ENCODE data around the gene NAV2. TPM values are rescaled to one million over a fixed set of nuclear protein-coding genes. Genes with fewer than 3 reads are reported as not detected.

NAV2 gene
- total RNA-seq, 1 donor from 2014 or later = 32.0 TPM

- ATAC-seq = no peak
These were observed 250.2 kb downstream of the NAV2 start for GRCh38 chr11:19962801-19963175.

GRCh38 chr11:19963697-19964387, 251.2 kb downstream of the NAV2 start:
- DNase-seq (ENCODE audit: low spot score) = no peak
- no peak for ATAC-seq

More at GRCh38 chr11:19962801-19963175, 250.2 kb downstream of the NAV2 start:
- no peak for DNase-seq (ENCODE audit: low spot score)

- DNase-seq (ENCODE audit: low spot score) = no peak
- no peak for ATAC-seq
These were observed 253.8 kb downstream of the NAV2 start for GRCh38 chr11:19966441-19966840.

- no peak for DNase-seq (ENCODE audit: low spot score)
- no peak for ATAC-seq
These were observed 254.3 kb downstream of the NAV2 start for GRCh38 chr11:19966927-19967326.

- DNase-seq (ENCODE audit: low spot score) = no peak
- ATAC-seq = peak; percentile 63
These were observed 255.2 kb downstream of the NAV2 start for GRCh38 chr11:19967787-19968186.

- DNase-seq (ENCODE audit: low spot score) (no peak), ATAC-seq (no peak)
These were observed 256.2 kb downstream of the NAV2 start for GRCh38 chr11:19968860-19969259.

GRCh38 chr11:19970944-19971343, 258.3 kb downstream of the NAV2 start:
- ATAC-seq (no peak), DNase-seq (ENCODE audit: low spot score) (no peak)

GRCh38 chr11:19972091-19972490, 259.5 kb downstream of the NAV2 start:
- ATAC-seq (no peak), DNase-seq (ENCODE audit: low spot score) (no peak)

GRCh38 chr11:19972651-19973050, 260.0 kb downstream of the NAV2 start:
- ATAC-seq = peak; percentile 19
- DNase-seq (ENCODE audit: low spot score) = no peak

- no peak for ATAC-seq
- no peak for DNase-seq (ENCODE audit: low spot score)
These were observed 260.5 kb downstream of the NAV2 start for GRCh38 chr11:19973136-19973635.

GRCh38 chr11:19974886-19975285, 262.2 kb downstream of the NAV2 start:
- no peak for ATAC-seq
- DNase-seq (ENCODE audit: low spot score) = no peak

- ATAC-seq (no peak), DNase-seq (ENCODE audit: low spot score) (no peak)
These were observed 262.9 kb downstream of the NAV2 start for GRCh38 chr11:19975414-19975990.

- peak; percentile 81 for ATAC-seq
- DNase-seq (ENCODE audit: low spot score) = no peak
These were observed 263.8 kb downstream of the NAV2 start for GRCh38 chr11:19976281-19976941.

- ATAC-seq = no peak
- DNase-seq (ENCODE audit: low spot score) = no peak
These were observed 265.3 kb downstream of the NAV2 start for GRCh38 chr11:19977941-19978340.

GRCh38 chr11:19978668-19979518, 266.3 kb downstream of the NAV2 start:
- DNase-seq (ENCODE audit: low spot score) (no peak), ATAC-seq (peak; percentile 62)

- ATAC-seq (no peak), DNase-seq (ENCODE audit: low spot score) (no peak)
These were observed 266.8 kb downstream of the NAV2 start for GRCh38 chr11:19979519-19979845.

GRCh38 chr11:19980388-19980787, 267.8 kb downstream of the NAV2 start:
- no peak for ATAC-seq
- DNase-seq (ENCODE audit: low spot score) = no peak

- peak; percentile 66 for ATAC-seq
- no peak for DNase-seq (ENCODE audit: low spot score)
These were observed 268.5 kb downstream of the NAV2 start for GRCh38 chr11:19980957-19981669.

- ATAC-seq (no peak), DNase-seq (ENCODE audit: low spot score) (no peak)
These were observed 270.3 kb downstream of the NAV2 start for GRCh38 chr11:19982774-19983495.
